GM10266 (cell line): Measurements from ENCODE around the gene STAT5B.
"Not testable (repeated sequence)": the region's sequence is repeated elsewhere in the genome, so short reads cannot be mapped to it uniquely, and the experiment has no call there.

ENCODE experiments used
- DNase-seq: peaks from one replicate; pipeline ENCODE4 v3.0.0; 2012; ENCODE audit errors: extremely low spot score
- CTCF ChIP-seq: IDR thresholded peaks from 2 replicates; pipeline ENCODE4 v1.5.1; 2012; ENCODE audit warnings: mild to moderate bottlenecking, low read depth; ENCODE audit not compliant: control insufficient read depth, insufficient read depth; ENCODE audit errors: missing control alignments

Gene STAT5B

DNA sequence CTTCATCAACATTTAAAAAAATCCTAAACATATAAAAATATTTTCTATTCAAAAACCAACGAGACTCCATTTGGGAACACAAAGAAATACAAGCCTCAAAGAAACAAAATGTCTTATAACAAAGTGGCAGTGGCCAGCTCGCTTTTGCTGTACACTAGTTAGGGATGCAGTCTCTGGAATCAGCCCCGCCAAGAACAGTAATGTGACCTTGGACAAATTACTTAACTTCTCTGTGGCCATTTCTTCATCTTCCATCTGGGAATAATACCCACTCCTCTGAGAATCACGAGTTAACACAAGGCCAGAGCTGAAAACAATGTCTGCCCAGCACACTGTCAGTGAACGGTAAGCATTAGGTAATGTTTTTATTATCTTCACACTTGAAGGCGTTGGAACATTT is 5.6 kb downstream of the STAT5B start:
- no peak for DNase-seq

DNA sequence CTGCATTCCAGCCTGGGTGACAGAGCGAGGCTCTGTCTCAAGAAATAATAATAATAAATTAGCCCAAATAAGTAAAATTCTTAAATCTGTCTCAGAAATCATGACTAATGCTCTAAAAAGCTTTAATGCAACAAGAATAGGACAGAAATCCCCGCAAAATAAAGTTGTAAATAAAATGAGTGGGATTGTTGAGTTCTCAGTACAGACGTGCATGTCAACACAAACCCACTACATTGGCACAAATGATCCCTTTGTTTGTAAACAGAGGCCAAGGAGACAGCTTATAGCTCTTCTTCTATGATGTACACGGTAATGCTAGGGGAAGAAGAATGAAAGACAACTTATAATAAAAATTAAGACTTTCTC is 6.0 kb downstream of the STAT5B start:
- no peak for TF ChIP-seq CTCF
- no peak for DNase-seq

More for the DNA sequence above, 5.6 kb downstream of the STAT5B start:
- no peak for TF ChIP-seq CTCF

GRCh38 chr17:42268236-42268635 is 8.0 kb downstream of the STAT5B start:
- TF ChIP-seq CTCF: no peak
- DNase-seq: no peak

- DNase-seq: no peak
- TF ChIP-seq CTCF: no peak
Observed at GRCh38 chr17:42266918-42267766, 9.0 kb downstream of the STAT5B start.

- TF ChIP-seq CTCF: no peak
- no peak for DNase-seq
Observed at GRCh38 chr17:42266462-42266861, 9.7 kb downstream of the STAT5B start.

- DNase-seq: not testable (repeated sequence)
Observed at GRCh38 chr17:42264366-42264765, 11.8 kb downstream of the STAT5B start.

- no peak for TF ChIP-seq CTCF
Observed at GRCh38 chr17:42260318-42260717, 15.9 kb downstream of the STAT5B start.

More at GRCh38 chr17:42260318-42260717, 15.9 kb downstream of the STAT5B start:
- no peak for DNase-seq
